Measurements from ENCODE around the gene BABAM2. TPM values are rescaled to one million over a fixed set of nuclear protein-coding genes. Genes with fewer than 3 reads are reported as not detected.

BABAM2 gene
- total RNA-seq, 4 donors from 2014 or later: 33.3 to 48.9 (median 37.9) TPM

GRCh38 chr2:27929916-27930486 is 39.5 kb downstream of the BABAM2 start:
- WGBS, 2 donors (ENCODE audit: low coverage in 1 of 2): 59 to 60% methylated on average over 11 of the region's 11 CpGs
- Histone ChIP-seq H3K4me1 (peaks cover 9 to 39% (median 24%) of the 10 kb centered on the region in 4 donors), H3K27ac (peak overlapping the region; percentile 73 to 81 (median 74)), H3K9me3 (no peaks in the 10 kb centered on the region), H3K27me3 (no peaks in the 10 kb centered on the region), H3K36me3 (no peaks in the 10 kb centered on the region), H3K4me3 (peak overlapping the region in 1 of 4 donors; percentile 16)
- in situ Hi-C loops (cut with MboI; ENCODE audit: low pct_ligation_motif_present in 1 of 4, low pct_unique_long_range_greater_than_20kb in 1 of 4, low sequenced_read_pairs in 3 of 4): no loop called here
- peak; percentile 47 for DNase-seq
- TF ChIP-seq EP300 (IDR thresholded peaks at IDR 0.05; ENCODE audit: low read depth) (no peak), CTCF (IDR thresholded peaks at IDR 0.05) (no peak), POLR2AphosphoS5 (IDR thresholded peaks at IDR 0.05) (peak in 2 of 3 donors; percentile 8 to 44), POLR2A (IDR thresholded peaks at IDR 0.05) (no peak)
- intact Hi-C loops (cut with DNase I; ENCODE audit: low total_unique reads): no loop called here

GRCh38 chr2:27931361-27931950 is 40.9 kb downstream of the BABAM2 start:
- H3K9me3 ChIP-seq: no peaks in the 10 kb centered on the region
- H3K36me3 ChIP-seq: no peaks in the 10 kb centered on the region
- intact Hi-C loops (cut with DNase I; ENCODE audit: low total_unique reads): no loop called here
- H3K27ac ChIP-seq: peak overlapping the region; percentile 73 to 81 (median 74)
- no peaks in the 10 kb centered on the region for H3K27me3 ChIP-seq
- WGBS, 2 donors (ENCODE audit: low coverage in 1 of 2): 47 to 56% methylated on average over 3 to 4 of the region's 4 CpGs
- DNase-seq: no peak
- in situ Hi-C loops (cut with MboI; ENCODE audit: low pct_ligation_motif_present in 1 of 4, low pct_unique_long_range_greater_than_20kb in 1 of 4, low sequenced_read_pairs in 3 of 4): no loop called here
- H3K4me1 ChIP-seq: peaks cover 9 to 39% (median 24%) of the 10 kb centered on the region in 4 donors
- TF ChIP-seq CTCF (IDR thresholded peaks at IDR 0.05): no peak
- TF ChIP-seq EP300 (IDR thresholded peaks at IDR 0.05; ENCODE audit: low read depth): no peak
- no peak for TF ChIP-seq POLR2AphosphoS5 (IDR thresholded peaks at IDR 0.05)
- TF ChIP-seq POLR2A (IDR thresholded peaks at IDR 0.05): no peak
- H3K4me3 ChIP-seq: no peak overlapping the region

GRCh38 chr2:27932396-27932795 is 41.9 kb downstream of the BABAM2 start:
- DNase-seq: no peak
- H3K27ac ChIP-seq: no peak overlapping the region
- WGBS, 2 donors (ENCODE audit: low coverage in 1 of 2): 58 to 85% methylated on average over 2 of the region's 2 CpGs
- in situ Hi-C loops (cut with MboI; ENCODE audit: low pct_ligation_motif_present in 1 of 4, low pct_unique_long_range_greater_than_20kb in 1 of 4, low sequenced_read_pairs in 3 of 4) (no loop called here), intact Hi-C loops (cut with DNase I; ENCODE audit: low total_unique reads) (no loop called here)
- H3K9me3 ChIP-seq: no peaks in the 10 kb centered on the region
- H3K36me3 ChIP-seq: no peaks in the 10 kb centered on the region
- peaks cover 9 to 39% (median 24%) of the 10 kb centered on the region in 4 donors for H3K4me1 ChIP-seq
- no peaks in the 10 kb centered on the region for H3K27me3 ChIP-seq
- no peak for TF ChIP-seq POLR2AphosphoS5 (IDR thresholded peaks at IDR 0.05)
- TF ChIP-seq CTCF (IDR thresholded peaks at IDR 0.05): no peak
- TF ChIP-seq POLR2A (IDR thresholded peaks at IDR 0.05): no peak
- TF ChIP-seq EP300 (IDR thresholded peaks at IDR 0.05; ENCODE audit: low read depth): no peak
- no peak overlapping the region for H3K4me3 ChIP-seq

GRCh38 chr2:27935026-27935425 is 44.5 kb downstream of the BABAM2 start:
- no peaks in the 10 kb centered on the region for H3K9me3 ChIP-seq
- DNase-seq: no peak
- intact Hi-C loops (cut with DNase I; ENCODE audit: low total_unique reads): no loop called here
- H3K27ac ChIP-seq: no peak overlapping the region
- TF ChIP-seq EP300 (IDR thresholded peaks at IDR 0.05; ENCODE audit: low read depth): no peak
- TF ChIP-seq CTCF (IDR thresholded peaks at IDR 0.05): no peak
- TF ChIP-seq POLR2A (IDR thresholded peaks at IDR 0.05): no peak
- no peak for TF ChIP-seq POLR2AphosphoS5 (IDR thresholded peaks at IDR 0.05)
- peaks cover under 1 to 26% (median 16%) of the 10 kb centered on the region in 4 donors for H3K4me1 ChIP-seq
- no peaks in the 10 kb centered on the region for H3K27me3 ChIP-seq
- 88 to 90% methylated on average over 2 to 3 of the region's 3 CpGs for WGBS, 2 donors (ENCODE audit: low coverage in 1 of 2)
- H3K4me3 ChIP-seq: no peak overlapping the region
- no peaks in the 10 kb centered on the region for H3K36me3 ChIP-seq
- in situ Hi-C loops (cut with MboI; ENCODE audit: low pct_ligation_motif_present in 1 of 4, low pct_unique_long_range_greater_than_20kb in 1 of 4, low sequenced_read_pairs in 3 of 4): no loop called here

All from transverse colon (tissue), 4 donors.